Heart right ventricle (tissue), 16 donors: ENCODE measurements around the gene CYLC2. TPM values are rescaled to one million over a fixed set of nuclear protein-coding genes. Genes with fewer than 3 reads are reported as not detected.

Experiments
- ATAC-seq, 8 donors: fragments of 200-7000 bp; cut with Tn5 transposase; one replicate each; pipeline ENCODE4 v1.9.1; 2020; ENCODE audit warnings: mild to moderate bottlenecking in 8 of 8, moderate library complexity in 8 of 8, moderate number of reproducible peaks in 1 of 8
- DNase-seq, 2 donors: peaks; one replicate each; pipeline ENCODE4 v3.0.0-alpha.2; 2020
- H3K27ac ChIP-seq, 10 donors: fragments of 200-600 bp; sonication (generic) in 2 of 10; one replicate each; pipeline versions ENCODE4 v1.5.0 to v1.8.0; 2020 to 2022; ENCODE audit warnings: mild to moderate bottlenecking in 3 of 10
- H3K27me3 ChIP-seq, 7 donors: fragments of 200-600 bp; one replicate each; pipeline ENCODE4 v1.8.0; 2021 to 2022; ENCODE audit warnings: mild to moderate bottlenecking in 2 of 7
- H3K36me3 ChIP-seq, 9 donors: fragments of 200-600 bp; sonication (generic) in 1 of 9; one replicate each; pipeline versions ENCODE4 v1.5.0 to v1.8.0; 2020 to 2022; ENCODE audit warnings: mild to moderate bottlenecking in 2 of 9
- H3K4me1 ChIP-seq, 9 donors: fragments of 200-600 bp; sonication (generic) in 1 of 9; one replicate each; pipeline versions ENCODE4 v1.5.0 to v1.8.0; 2020 to 2022; ENCODE audit warnings: mild to moderate bottlenecking in 4 of 9
- H3K4me3 ChIP-seq, 10 donors: fragments of 200-600 bp; sonication (generic) in 2 of 10; one replicate each; pipeline versions ENCODE4 v1.5.0 to v1.8.0; 2020 to 2022; ENCODE audit warnings: mild to moderate bottlenecking in 7 of 10, moderate library complexity in 2 of 10
- H3K9me3 ChIP-seq, 11 donors: fragments of 200-600 bp in 10 of 11; sonication (generic) in 2 of 11; one replicate each; pipeline versions ENCODE4 v1.5.0 to v1.8.0; 2013 to 2022; ENCODE audit warnings: mild to moderate bottlenecking in 2 of 11, control low read depth in 1 of 11, moderate library complexity in 1 of 11
- CTCF ChIP-seq, 9 donors: fragments of 200-600 bp; sonication (generic) in 2 of 9; IDR thresholded peaks; one replicate each; pipeline versions ENCODE4 v1.5.0 to v1.8.0; 2021 to 2022; ENCODE audit warnings: antibody characterized with exemption in 9 of 9, mild to moderate bottlenecking in 5 of 9, moderate library complexity in 1 of 9
- WGBS, 2 donors: extraction: QIAGEN DNeasy Blood & Tissue Kit; methylation state at CpG; one replicate each; pipeline ENCODE4 v1.1.7; 2013; ENCODE audit warnings: inconsistent platforms in 1 of 2; 5-methylcytosine and 5-hydroxymethylcytosine counted together
- intact Hi-C, 10 donors: fragments of 100-400 bp; cut with DNase I; formaldehyde crosslinking; loops; one replicate each; pipeline versions ENCODE4 v1.11.1 to v1.14.2; 2022
- long read RNA-seq, 3 donors: library from polyadenylated mRNA; unstranded; transcript quantifications; one replicate each; pipeline ENCODE4 v2.0.0, GENCODE V29; 2020 to 2021
- polyA plus RNA-seq, 2 donors: library from polyadenylated mRNA; stranded (reverse); fragments of 200-250 nt; gene quantifications; one replicate each; pipeline ENCODE4 v1.2.3, GENCODE V29; 2013
- total RNA-seq, 10 donors: library from RNA; stranded (reverse); fragmentation: NEBNext Ultra II Directional in 3 of 10; extraction: Animal tissue kit (Norgen Biotek cat#: 25700) in 3 of 10; gene quantifications; one replicate each; pipeline versions ENCODE4 v1.2.1 to v1.2.4, GENCODE V29; 2021 to 2023
- donor health status: Arrhythmogenic right ventricular cardiomyopathy.
- donor health status: ischemic (EF 13 %, LVEDD 7.1; RV severe dilation, severe dysfunction).
- donor health status: healthy with polysubstance abuse.
- donor health status: DM: no; HTN: yes; CAD: no.
- donor health status: DM: no; HTN: no; CAD: no.
- donor health status: ischemic (EF 25% LVEDD 6.9; RV normal size, moderate dysfunction).
- donor health status: ischemic (EF 25% LVEDD 5.7; RV mildly dilated, moderate dysfunction).
- donor health status: healthy.
- donor health status: DM: yes; HTN: yes; CAD: no.
- donor health status: Ischemic cardiomyopathy.
- donor health status: ischemic (EF 35%, LVEDD 5.7; RV mildly dilated, moderate dysfunction).
- donor health status: nonischemic (EF 11% LVEDD 7.7; RV severe dilation, severe dysfunction).
- donor health status: DM: yes; HTN: yes; CAD: no.
- donor health status: PGD.
- donor health status: ischemic (EF 29% LVEDD 5.4; RV normal size, mild dysfunction).
- donor health status: nonischemic (EF 23%, LVEDD 6.1; RV moderate dilation, normal function).

The CYLC2 gene
- total RNA-seq (not detected), polyA plus RNA-seq (not detected)
- long read RNA-seq, donor 1, result 0 reads
- long read RNA-seq, donor 2, result 0 reads
- long read RNA-seq, donor 3, result 0 reads

- Histone ChIP-seq H3K9me3 (no peaks in the 10 kb centered on the region), H3K27ac (no peak within 1 kb of the TSS), H3K27me3 (no peaks in the 10 kb centered on the region), H3K4me1 (no peaks in the 10 kb centered on the region), H3K36me3 (no peaks in the 10 kb centered on the region), H3K4me3 (no peak within 1 kb of the TSS)
- ATAC-seq (no peak), DNase-seq (no peak)
- TF ChIP-seq CTCF (IDR thresholded peaks at IDR 0.05), result no peak
- intact Hi-C loops, result no loop called here
Measured at GRCh38 chr9:102995033-102995432, at the start of gene CYLC2. TSS of gene CYLC2 (plus strand) at chr9:102995333. CDS start at chr9:102995381, 48 bp downstream.

- Histone ChIP-seq H3K9me3 (no peaks in the 10 kb centered on the region), H3K4me1 (no peaks in the 10 kb centered on the region), H3K27me3 (no peaks in the 10 kb centered on the region), H3K27ac (no peak overlapping the region), H3K36me3 (no peaks in the 10 kb centered on the region), H3K4me3 (no peak overlapping the region)
- 35 to 40% methylated on average over 2 of the region's 2 CpGs for WGBS, 2 donors
- DNase-seq (no peak), ATAC-seq (no peak)
- intact Hi-C loops, result no loop called here
- TF ChIP-seq CTCF (IDR thresholded peaks at IDR 0.05), result no peak
Measured at GRCh38 chr9:102950346-102950745, 44.8 kb upstream of the CYLC2 start.

GRCh38 chr9:102966999-102967398, 28.1 kb upstream of the CYLC2 start:
- Histone ChIP-seq H3K4me1 (no peaks in the 10 kb centered on the region), H3K27me3 (no peaks in the 10 kb centered on the region), H3K36me3 (no peaks in the 10 kb centered on the region), H3K4me3 (no peak overlapping the region), H3K27ac (no peak overlapping the region), H3K9me3 (peaks cover 0 to 37% (median 13%) of the 10 kb centered on the region in 11 donors)
- ATAC-seq, result no peak
- no peak for TF ChIP-seq CTCF (IDR thresholded peaks at IDR 0.05)
- no peak for DNase-seq
- 92 to 95% methylated on average over 7 of the region's 7 CpGs for WGBS, 2 donors
- intact Hi-C loops, result no loop called here

- TF ChIP-seq CTCF (IDR thresholded peaks at IDR 0.05), result no peak
- Histone ChIP-seq H3K4me3 (no peak overlapping the region), H3K27me3 (no peaks in the 10 kb centered on the region), H3K36me3 (no peaks in the 10 kb centered on the region), H3K9me3 (peaks cover 0 to 38% (median 13%) of the 10 kb centered on the region in 11 donors), H3K27ac (no peak overlapping the region), H3K4me1 (no peaks in the 10 kb centered on the region)
- no peak for DNase-seq
- no peak for ATAC-seq
- intact Hi-C loops, result no loop called here
- 77 to 85% methylated on average over 2 of the region's 2 CpGs for WGBS, 2 donors
Measured at GRCh38 chr9:102967979-102968378, 27.2 kb upstream of the CYLC2 start.
